SU-DHL-6 (cell line): ENCODE measurements around the gene GPR153.

Experiments used
- CTCF ChIP-seq: fragments of 200-600 bp; sonication (generic); IDR thresholded peaks from one replicate; pipeline ENCODE4 v1.5.1; 2017; ENCODE audit warnings: antibody characterized with exemption, mild to moderate bottlenecking, low read length, moderate library complexity; ENCODE audit not compliant: insufficient read depth, poor library complexity, severe bottlenecking
- EZH2phosphoT487 ChIP-seq: fragments of 200-600 bp; sonication (generic), shearing (Covaris generic); conservative IDR thresholded peaks from 2 replicates; pipeline ENCODE4 v1.6.1; 2018; ENCODE audit warnings: mild to moderate bottlenecking, antibody characterized with exemption, low read length, moderate library complexity, mixed read lengths

- no peak for TF ChIP-seq CTCF
- no peak for TF ChIP-seq EZH2phosphoT487
Observed at GRCh38 chr1:6241107-6241886, 19.6 kb downstream of the GPR153 start.
